Measurements from ENCODE around the gene NLN. TPM values are rescaled to one million over a fixed set of nuclear protein-coding genes. Genes with fewer than 3 reads are reported as not detected.
"Not testable (repeated sequence)": the region's sequence is repeated elsewhere in the genome, so short reads cannot be mapped to it uniquely, and the experiment has no call there.

Gene NLN
- total and polyA plus RNA-seq, 2 donors (not counting 1 experiment from before 2014, with no cell fraction given), result 29.2 to 33.7 TPM

GRCh38 chr5:65846101-65846500 lies 124.1 kb downstream of the NLN start:
- Histone ChIP-seq H3K27ac (ENCODE audit: insufficient read depth, low read length) (no peak overlapping the region), H3K4me3 (replicated peaks in 1 of 4; ENCODE audit: control extremely low read depth in 1 of 4, insufficient read depth in 1 of 4, low read depth in 3 of 4, low read length in 4 of 4) (no peak overlapping the region), H3K4me1 (ENCODE audit: control insufficient read depth, extremely low read depth, insufficient read depth, low read length) (no peaks in the 10 kb centered on the region), H3K79me2 (ENCODE audit: control insufficient read depth, insufficient read depth, low read length) (no peaks in the 10 kb centered on the region), H3K9ac (ENCODE audit: insufficient read depth, low read length) (no peak overlapping the region), H2AFZ (ENCODE audit: low read length) (no peak overlapping the region), H3K4me2 (ENCODE audit: extremely low read depth, insufficient read depth, low read length) (no peak overlapping the region), H3K36me3 (ENCODE audit: control insufficient read depth, insufficient read depth, low read length) (no peaks in the 10 kb centered on the region), H3K27me3 (ENCODE audit: control insufficient read depth, insufficient read depth, low read length) (no peaks in the 10 kb centered on the region), H3K9me3 (ENCODE audit: control insufficient read depth, insufficient read depth, low read depth, low read length) (no peaks in the 10 kb centered on the region), H4K20me1 (ENCODE audit: control insufficient read depth, extremely low read depth, insufficient read depth, low read length) (no peaks in the 10 kb centered on the region)
- no peak for DNase-seq (ENCODE audit: low read depth in 2 of 2)
- no peak for TF ChIP-seq EZH2 (IDR thresholded peaks at IDR 0.05; ENCODE audit: low read length, missing control alignments)
- TF ChIP-seq, protein P1, sequence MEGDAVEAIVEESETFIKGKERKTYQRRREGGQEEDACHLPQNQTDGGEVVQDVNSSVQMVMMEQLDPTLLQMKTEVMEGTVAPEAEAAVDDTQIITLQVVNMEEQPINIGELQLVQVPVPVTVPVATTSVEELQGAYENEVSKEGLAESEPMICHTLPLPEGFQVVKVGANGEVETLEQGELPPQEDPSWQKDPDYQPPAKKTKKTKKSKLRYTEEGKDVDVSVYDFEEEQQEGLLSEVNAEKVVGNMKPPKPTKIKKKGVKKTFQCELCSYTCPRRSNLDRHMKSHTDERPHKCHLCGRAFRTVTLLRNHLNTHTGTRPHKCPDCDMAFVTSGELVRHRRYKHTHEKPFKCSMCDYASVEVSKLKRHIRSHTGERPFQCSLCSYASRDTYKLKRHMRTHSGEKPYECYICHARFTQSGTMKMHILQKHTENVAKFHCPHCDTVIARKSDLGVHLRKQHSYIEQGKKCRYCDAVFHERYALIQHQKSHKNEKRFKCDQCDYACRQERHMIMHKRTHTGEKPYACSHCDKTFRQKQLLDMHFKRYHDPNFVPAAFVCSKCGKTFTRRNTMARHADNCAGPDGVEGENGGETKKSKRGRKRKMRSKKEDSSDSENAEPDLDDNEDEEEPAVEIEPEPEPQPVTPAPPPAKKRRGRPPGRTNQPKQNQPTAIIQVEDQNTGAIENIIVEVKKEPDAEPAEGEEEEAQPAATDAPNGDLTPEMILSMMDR (conservative IDR thresholded peaks at IDR 0.05 in 1 of 2, IDR thresholded peaks at IDR 0.05 in 1 of 2; ENCODE audit: low read depth in 1 of 2, low read length in 2 of 2), result no peak

GRCh38 chr5:65847019-65847418 lies 125.0 kb downstream of the NLN start:
- H3K27ac ChIP-seq (ENCODE audit: insufficient read depth, low read length); H3K4me2 ChIP-seq (ENCODE audit: extremely low read depth, insufficient read depth, low read length); H3K9me3 ChIP-seq (ENCODE audit: control insufficient read depth, insufficient read depth, low read depth, low read length); H3K79me2 ChIP-seq (ENCODE audit: control insufficient read depth, insufficient read depth, low read length); H4K20me1 ChIP-seq (ENCODE audit: control insufficient read depth, extremely low read depth, insufficient read depth, low read length); H3K4me3 ChIP-seq (replicated peaks in 1 of 4; ENCODE audit: control extremely low read depth in 1 of 4, insufficient read depth in 1 of 4, low read depth in 3 of 4, low read length in 4 of 4); H3K4me1 ChIP-seq (ENCODE audit: control insufficient read depth, extremely low read depth, insufficient read depth, low read length); H3K9ac ChIP-seq (ENCODE audit: insufficient read depth, low read length); H3K36me3 ChIP-seq (ENCODE audit: control insufficient read depth, insufficient read depth, low read length); H2AFZ ChIP-seq (ENCODE audit: low read length); DNase-seq (ENCODE audit: low read depth in 2 of 2); H3K27me3 ChIP-seq (ENCODE audit: control insufficient read depth, insufficient read depth, low read length): not testable (repeated sequence)

- H3K4me1 ChIP-seq (ENCODE audit: control insufficient read depth, extremely low read depth, insufficient read depth, low read length); H3K36me3 ChIP-seq (ENCODE audit: control insufficient read depth, insufficient read depth, low read length); H4K20me1 ChIP-seq (ENCODE audit: control insufficient read depth, extremely low read depth, insufficient read depth, low read length); DNase-seq (ENCODE audit: low read depth in 2 of 2); H3K9me3 ChIP-seq (ENCODE audit: control insufficient read depth, insufficient read depth, low read depth, low read length); H3K27me3 ChIP-seq (ENCODE audit: control insufficient read depth, insufficient read depth, low read length); H3K4me3 ChIP-seq (replicated peaks in 1 of 4; ENCODE audit: control extremely low read depth in 1 of 4, insufficient read depth in 1 of 4, low read depth in 3 of 4, low read length in 4 of 4); H3K27ac ChIP-seq (ENCODE audit: insufficient read depth, low read length); H2AFZ ChIP-seq (ENCODE audit: low read length); H3K4me2 ChIP-seq (ENCODE audit: extremely low read depth, insufficient read depth, low read length); H3K9ac ChIP-seq (ENCODE audit: insufficient read depth, low read length); H3K79me2 ChIP-seq (ENCODE audit: control insufficient read depth, insufficient read depth, low read length): not testable (repeated sequence)
Measured at GRCh38 chr5:65849918-65850317, 127.9 kb downstream of the NLN start.

DNA sequence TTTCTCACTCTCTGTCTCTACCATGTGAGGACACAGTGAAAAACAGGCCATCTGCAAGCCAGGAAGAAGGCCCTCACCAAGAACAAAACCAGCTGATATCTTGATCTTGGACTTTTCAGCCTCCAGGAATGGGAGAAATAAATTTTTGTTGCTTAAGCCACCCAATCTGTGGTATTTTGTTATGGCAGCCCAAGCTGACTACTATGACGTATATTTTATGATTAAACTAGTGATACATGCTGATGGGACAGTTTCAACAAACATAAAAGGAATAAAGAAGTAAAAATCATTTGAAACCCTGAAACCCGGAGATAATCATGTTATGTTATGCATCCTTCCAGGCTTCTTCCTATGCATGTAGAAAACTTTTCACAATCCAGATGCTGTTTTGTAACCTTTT lies 132.9 kb downstream of the NLN start:
- Histone ChIP-seq H3K4me3 (replicated peaks in 1 of 4; ENCODE audit: control extremely low read depth in 1 of 4, insufficient read depth in 1 of 4, low read depth in 3 of 4, low read length in 4 of 4) (no peak overlapping the region), H3K9ac (ENCODE audit: insufficient read depth, low read length) (no peak overlapping the region), H3K36me3 (ENCODE audit: control insufficient read depth, insufficient read depth, low read length) (no peaks in the 10 kb centered on the region), H3K79me2 (ENCODE audit: control insufficient read depth, insufficient read depth, low read length) (no peaks in the 10 kb centered on the region), H4K20me1 (ENCODE audit: control insufficient read depth, extremely low read depth, insufficient read depth, low read length) (no peaks in the 10 kb centered on the region), H3K9me3 (ENCODE audit: control insufficient read depth, insufficient read depth, low read depth, low read length) (no peaks in the 10 kb centered on the region), H3K27me3 (ENCODE audit: control insufficient read depth, insufficient read depth, low read length) (no peaks in the 10 kb centered on the region), H3K27ac (ENCODE audit: insufficient read depth, low read length) (no peak overlapping the region), H3K4me1 (ENCODE audit: control insufficient read depth, extremely low read depth, insufficient read depth, low read length) (peaks cover 2% of the 10 kb centered on the region), H2AFZ (ENCODE audit: low read length) (no peak overlapping the region), H3K4me2 (ENCODE audit: extremely low read depth, insufficient read depth, low read length) (no peak overlapping the region)
- peak; percentile 40 to 46 for DNase-seq (ENCODE audit: low read depth in 2 of 2)
- TF ChIP-seq, protein P1 (conservative IDR thresholded peaks at IDR 0.05 in 1 of 2, IDR thresholded peaks at IDR 0.05 in 1 of 2; ENCODE audit: low read depth in 1 of 2, low read length in 2 of 2), result no peak
- no peak for TF ChIP-seq EZH2 (IDR thresholded peaks at IDR 0.05; ENCODE audit: low read length, missing control alignments)

Measured in fibroblast of lung (primary cell).